ENCODE results near the gene BEGAIN. TPM values are rescaled to one million over a fixed set of nuclear protein-coding genes. Genes with fewer than 3 reads are reported as not detected.

BEGAIN gene
- total and polyA plus RNA-seq, 9 of the 15 experiments (the other 6 are each of a cell fraction or from before 2014, with no cell fraction given), result 0.07 to 0.68 (median 0.55) TPM; not detected in 3

- ChIA-PET POLR2A (interaction anchor here (0.6 to 0.7 kb wide), 2 partner anchors 14 to 199 kb away, joined by 3 to 4 read pairs; no protein-coding TSS in a partner anchor), CTCF (ENCODE audit: low intra/inter-chr PET ratio) (no interaction called here)
- 0 out of 2 replicates have a peak, but pooled peaks cover 3% of the 10 kb centered on the region for H4K20me1 ChIP-seq (replicated peaks; ENCODE audit: control insufficient read depth, insufficient read depth, low read length)
- H3K79me2 ChIP-seq (ENCODE audit: control insufficient read depth, insufficient read depth, low read length), result no peaks in the 10 kb centered on the region
- DNase-seq (ENCODE audit: extremely low read depth in 1 of 4, low spot score in 3 of 4) (no peak), FAIRE-seq (no peak), ATAC-seq (no peak)
- H3K4me2 ChIP-seq (ENCODE audit: insufficient read depth, low read length), result no peak overlapping the region
- TF ChIP-seq FOXA1 (IDR thresholded peaks at IDR 0.05; ENCODE audit: borderline replicate concordance) (no peak), NFIC (IDR thresholded peaks at IDR 0.05) (peak; percentile 54)
- no peak overlapping the region for H3K4me3 ChIP-seq
- in situ Hi-C loops (cut with MboI), result no loop called here
- intact Hi-C loops (cut with micrococcal nuclease), result no loop called here
- WGBS (ENCODE audit: insufficient coverage, low coverage, missing lambda C conversion rate), result 16% methylated on average over 16 of the region's 18 CpGs
- H3K9me3 ChIP-seq (replicated peaks; ENCODE audit: control insufficient read depth, insufficient read depth, low read depth, low read length), result no peaks in the 10 kb centered on the region
- no peaks in the 10 kb centered on the region for H3K9me1 ChIP-seq (ENCODE audit: control insufficient read depth, insufficient read depth, low read length)
- peaks cover 0 to 25% of the 10 kb centered on the region in 2 experiments; a peak in 3 of 5 replicates for H3K27me3 ChIP-seq (ENCODE audit: control insufficient read depth in 2 of 2, insufficient read depth in 2 of 2, low read length in 2 of 2)
- H2AFZ ChIP-seq (ENCODE audit: low read depth, low read length), result no peak overlapping the region
- no peak overlapping the region for H3K9ac ChIP-seq (ENCODE audit: insufficient read depth in 1 of 2, low read depth in 2 of 2, low read length in 2 of 2)
- H3K27ac ChIP-seq (ENCODE audit: extremely low read depth, low read depth, low read length), result no peak overlapping the region
- BruUV-seq (replicated peaks), result no TSS peak
- peaks cover 18% of the 10 kb centered on the region in 2 experiments; a peak in 4 of 5 replicates for H3K4me1 ChIP-seq (replicated peaks in 1 of 2; ENCODE audit: control insufficient read depth in 2 of 2, insufficient read depth in 2 of 2, low read length in 2 of 2)
- H3K36me3 ChIP-seq (ENCODE audit: control insufficient read depth, insufficient read depth, low read length), result no peaks in the 10 kb centered on the region
Observed at GRCh38 chr14:100620255-100621100, 33.3 kb upstream of the BEGAIN start.

GRCh38 chr14:100619396-100620254 is 32.4 kb upstream of the BEGAIN start:
- ATAC-seq, result no peak
- Histone ChIP-seq H3K9me1 (ENCODE audit: control insufficient read depth, insufficient read depth, low read length) (no peaks in the 10 kb centered on the region), H3K4me1 (replicated peaks in 1 of 2; ENCODE audit: control insufficient read depth in 2 of 2, insufficient read depth in 2 of 2, low read length in 2 of 2) (peaks cover 18% of the 10 kb centered on the region in 2 experiments; a peak in 4 of 5 replicates), H4K20me1 (replicated peaks; ENCODE audit: control insufficient read depth, insufficient read depth, low read length) (0 out of 2 replicates have a peak, but pooled peaks cover 3% of the 10 kb centered on the region), H3K9ac (ENCODE audit: insufficient read depth in 1 of 2, low read depth in 2 of 2, low read length in 2 of 2) (no peak overlapping the region), H3K4me3 (no peak overlapping the region), H3K27me3 (ENCODE audit: control insufficient read depth in 2 of 2, insufficient read depth in 2 of 2, low read length in 2 of 2) (peaks cover 0 to 25% of the 10 kb centered on the region in 2 experiments; a peak in 2 of 5 replicates), H2AFZ (ENCODE audit: low read depth, low read length) (no peak overlapping the region), H3K27ac (ENCODE audit: extremely low read depth, low read depth, low read length) (no peak overlapping the region), H3K9me3 (replicated peaks; ENCODE audit: control insufficient read depth, insufficient read depth, low read depth, low read length) (no peaks in the 10 kb centered on the region), H3K79me2 (ENCODE audit: control insufficient read depth, insufficient read depth, low read length) (no peaks in the 10 kb centered on the region), H3K4me2 (ENCODE audit: insufficient read depth, low read length) (no peak overlapping the region), H3K36me3 (ENCODE audit: control insufficient read depth, insufficient read depth, low read length) (no peaks in the 10 kb centered on the region)
- FAIRE-seq, result no peak
- no TSS peak for BruUV-seq (replicated peaks)
- intact Hi-C loops (cut with micrococcal nuclease) (no loop called here), in situ Hi-C loops (cut with MboI) (no loop called here)
- 17% methylated on average over 9 of the region's 10 CpGs for WGBS (ENCODE audit: insufficient coverage, low coverage, missing lambda C conversion rate)
- ChIA-PET CTCF (ENCODE audit: low intra/inter-chr PET ratio) (no interaction called here), POLR2A (no interaction called here)
- no peak for DNase-seq (ENCODE audit: extremely low read depth in 1 of 4, low spot score in 3 of 4)
- TF ChIP-seq THRB (CRISPR knock-in tag; conservative IDR thresholded peaks at IDR 0.05) (no peak), KLF1 (tag; IDR thresholded peaks at IDR 0.05) (no peak), HMGXB4 (CRISPR knock-in tag; IDR thresholded peaks at IDR 0.05) (no peak), NEUROD1 (IDR thresholded peaks at IDR 0.05; ENCODE audit: borderline replicate concordance, low read depth, low read length, partially characterized antibody) (no peak), ARID1B (IDR thresholded peaks at IDR 0.05) (no peak), XRCC4 (IDR thresholded peaks at IDR 0.05; ENCODE audit: extremely low read depth, insufficient read depth, insufficient read length) (no peak), XRCC3 (IDR thresholded peaks at IDR 0.05) (no peak), TCF7 (IDR thresholded peaks at IDR 0.05; ENCODE audit: borderline replicate concordance) (no peak)

Measured in K562 (cell line).